ENCODE results near the gene TBRG1. TPM values are rescaled to one million over a fixed set of nuclear protein-coding genes. Genes with fewer than 3 reads are reported as not detected.
"Not testable (repeated sequence)": the region's sequence is repeated elsewhere in the genome, so short reads cannot be mapped to it uniquely, and the experiment has no call there.

Gene TBRG1
- total RNA-seq, result 21.3 TPM
- long read RNA-seq, full-length matches to known transcripts, result 16 of 34 reads
- long read RNA-seq, partial matches to known transcripts, result 6 of 34 reads
- long read RNA-seq, other reads (novel, unspliced or antisense), result 12 of 34 reads

- intact Hi-C loops (cut with DNase I), result no loop called here
- peak; percentile 93 for DNase-seq (ENCODE audit: low spot score)
Observed at GRCh38 chr11:124622531-124623451, at the start of gene TBRG1. Gene TBRG1 (plus strand): TSS chr11:124622864. CDS start chr11:124623084, 220 bp downstream.

GRCh38 chr11:124577716-124578427, 44.8 kb upstream of the TBRG1 start:
- no peak for DNase-seq (ENCODE audit: low spot score)
- intact Hi-C loops (cut with DNase I), result no loop called here

- DNase-seq (ENCODE audit: low spot score), result no peak
- intact Hi-C loops (cut with DNase I), result no loop called here
Observed at GRCh38 chr11:124578761-124579160, 43.9 kb upstream of the TBRG1 start.

GRCh38 chr11:124581817-124582216, 40.8 kb upstream of the TBRG1 start:
- intact Hi-C loops (cut with DNase I), result loop anchor here (10.0 kb wide), 1 partner anchor 137 kb away; the partner anchor contains the start of gene OR8B8
- DNase-seq (ENCODE audit: low spot score), result no peak

GRCh38 chr11:124582565-124582964, 40.1 kb upstream of the TBRG1 start:
- intact Hi-C loops (cut with DNase I), result loop anchor here (10.0 kb wide), 1 partner anchor 138 kb away; the partner anchor contains the start of gene OR8B8
- no peak for DNase-seq (ENCODE audit: low spot score)

- no peak for DNase-seq (ENCODE audit: low spot score)
- intact Hi-C loops (cut with DNase I), result loop anchor here (10.0 kb wide), 1 partner anchor 139 kb away; the partner anchor contains the start of gene OR8B8
Observed at GRCh38 chr11:124583781-124584180, 38.9 kb upstream of the TBRG1 start.

GRCh38 chr11:124584681-124585372, 37.8 kb upstream of the TBRG1 start:
- DNase-seq (ENCODE audit: low spot score), result no peak
- intact Hi-C loops (cut with DNase I), result loop anchor here (5.0 to 10.0 kb wide), 2 partner anchors 140 to 518 kb away; partner anchors contain the start of gene OR8B8

GRCh38 chr11:124586238-124586860, 36.3 kb upstream of the TBRG1 start:
- intact Hi-C loops (cut with DNase I), result loop anchor here (2.0 to 10.0 kb wide), 3 partner anchors 142 to 519 kb away; partner anchors contain the start of gene OR8B8
- no peak for DNase-seq (ENCODE audit: low spot score)

GRCh38 chr11:124591430-124591829, 31.2 kb upstream of the TBRG1 start:
- intact Hi-C loops (cut with DNase I), result no loop called here
- DNase-seq (ENCODE audit: low spot score), result no peak

- DNase-seq (ENCODE audit: low spot score), result no peak
- intact Hi-C loops (cut with DNase I), result no loop called here
Observed at GRCh38 chr11:124592627-124593026, 30.0 kb upstream of the TBRG1 start.

- intact Hi-C loops (cut with DNase I), result no loop called here
- DNase-seq (ENCODE audit: low spot score), result no peak
Observed at GRCh38 chr11:124595302-124595701, 27.4 kb upstream of the TBRG1 start.

- no peak for DNase-seq (ENCODE audit: low spot score)
- intact Hi-C loops (cut with DNase I), result no loop called here
Observed at GRCh38 chr11:124597626-124598025, 25.0 kb upstream of the TBRG1 start.

- intact Hi-C loops (cut with DNase I), result no loop called here
- DNase-seq (ENCODE audit: low spot score), result no peak
Observed at GRCh38 chr11:124600621-124601320, 21.9 kb upstream of the TBRG1 start.

GRCh38 chr11:124602193-124602592, 20.5 kb upstream of the TBRG1 start:
- intact Hi-C loops (cut with DNase I), result no loop called here
- no peak for DNase-seq (ENCODE audit: low spot score)

GRCh38 chr11:124602723-124603122, 19.9 kb upstream of the TBRG1 start:
- intact Hi-C loops (cut with DNase I); DNase-seq (ENCODE audit: low spot score): not testable (repeated sequence)

GRCh38 chr11:124605719-124606118, 16.9 kb upstream of the TBRG1 start:
- intact Hi-C loops (cut with DNase I), result no loop called here
- DNase-seq (ENCODE audit: low spot score), result no peak

- no peak for DNase-seq (ENCODE audit: low spot score)
- intact Hi-C loops (cut with DNase I), result no loop called here
Observed at GRCh38 chr11:124608147-124608546, 14.5 kb upstream of the TBRG1 start.

GRCh38 chr11:124610295-124610694, 12.4 kb upstream of the TBRG1 start:
- no peak for DNase-seq (ENCODE audit: low spot score)
- intact Hi-C loops (cut with DNase I), result no loop called here

Measured in cardiac septum (tissue), 1 donor.